EL (cell line): ENCODE measurements around the gene CHST14.

ENCODE experiments used
- DNase-seq: peaks from one replicate; pipeline ENCODE4 v3.0.0-alpha.2; 2016

The CHST14 gene

GRCh38 chr15:40498418-40498817, 27.6 kb downstream of the CHST14 start:
- DNase-seq, result peak; percentile 64

- DNase-seq, result no peak
Measured at GRCh38 chr15:40498891-40499290, 28.1 kb downstream of the CHST14 start.

- no peak for DNase-seq
Measured at GRCh38 chr15:40499931-40500330, 29.1 kb downstream of the CHST14 start.

- DNase-seq, result peak; percentile 41
Measured at GRCh38 chr15:40500568-40501330, 30.0 kb downstream of the CHST14 start.

GRCh38 chr15:40501487-40501886, 30.7 kb downstream of the CHST14 start:
- DNase-seq, result no peak

- DNase-seq, result peak; percentile 79
Measured at GRCh38 chr15:40506964-40507571, 36.3 kb downstream of the CHST14 start.

GRCh38 chr15:40508216-40508615, 37.4 kb downstream of the CHST14 start:
- DNase-seq, result no peak

GRCh38 chr15:40510201-40510600, 39.4 kb downstream of the CHST14 start:
- DNase-seq, result no peak

GRCh38 chr15:40511093-40511471, 40.3 kb downstream of the CHST14 start:
- DNase-seq, result no peak

GRCh38 chr15:40511472-40512133, 40.8 kb downstream of the CHST14 start:
- peak; percentile 54 for DNase-seq

- DNase-seq, result no peak
Measured at GRCh38 chr15:40512440-40512839, 41.7 kb downstream of the CHST14 start.

- DNase-seq, result no peak
Measured at GRCh38 chr15:40513609-40514008, 42.8 kb downstream of the CHST14 start.

- DNase-seq, result no peak
Measured at GRCh38 chr15:40516322-40516721, 45.5 kb downstream of the CHST14 start.
